SK-N-DZ (cell line): ENCODE data around the gene TGM4. TPM values are rescaled to one million over a fixed set of nuclear protein-coding genes. Genes with fewer than 3 reads are reported as not detected.
"Not testable (repeated sequence)": the region's sequence is repeated elsewhere in the genome, so short reads cannot be mapped to it uniquely, and the experiment has no call there.

Experiments used
- DNase-seq: peaks from one replicate; pipeline ENCODE4 v3.0.0-alpha.2; 2015; ENCODE audit warnings: low spot score
- polyA plus RNA-seq, 2 experiments: library from polyadenylated mRNA; depleted of rRNA; stranded (reverse); fragments of >200 nt; gene quantifications; 2 replicates each; pipeline ENCODE4 v1.2.3, GENCODE V29; 2014

TGM4 gene
- not detected in 2 replicates for polyA plus RNA-seq (2014; cell fraction: cytosol; rRNA removed)
- not detected in 2 replicates for polyA plus RNA-seq (2014; cell fraction: nucleus; rRNA removed)

DNA sequence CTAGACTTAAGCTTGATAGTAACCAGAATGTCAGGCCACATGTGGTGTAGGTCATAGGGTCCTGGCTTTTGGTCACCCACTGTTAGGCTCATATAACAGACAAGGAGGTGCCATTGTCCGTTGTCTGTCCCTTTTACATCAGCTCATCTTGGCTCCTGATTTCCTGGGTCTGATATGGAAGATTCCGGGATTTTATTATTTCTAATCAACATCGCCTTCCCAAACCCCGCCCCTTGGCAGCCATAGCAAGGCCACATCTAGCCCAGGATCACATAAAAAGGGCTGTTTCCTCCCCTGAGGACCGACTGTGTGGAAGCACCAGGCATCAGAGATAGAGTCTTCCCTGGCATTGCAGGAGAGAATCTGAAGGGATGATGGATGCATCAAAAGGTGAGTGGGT, at the start of gene TGM4:
Gene TGM4 (plus strand): TSS at position 301 of the 400 bp plus-strand sequence. CDS start 71 bp downstream, at position 372.
- DNase-seq, result no peak

DNA sequence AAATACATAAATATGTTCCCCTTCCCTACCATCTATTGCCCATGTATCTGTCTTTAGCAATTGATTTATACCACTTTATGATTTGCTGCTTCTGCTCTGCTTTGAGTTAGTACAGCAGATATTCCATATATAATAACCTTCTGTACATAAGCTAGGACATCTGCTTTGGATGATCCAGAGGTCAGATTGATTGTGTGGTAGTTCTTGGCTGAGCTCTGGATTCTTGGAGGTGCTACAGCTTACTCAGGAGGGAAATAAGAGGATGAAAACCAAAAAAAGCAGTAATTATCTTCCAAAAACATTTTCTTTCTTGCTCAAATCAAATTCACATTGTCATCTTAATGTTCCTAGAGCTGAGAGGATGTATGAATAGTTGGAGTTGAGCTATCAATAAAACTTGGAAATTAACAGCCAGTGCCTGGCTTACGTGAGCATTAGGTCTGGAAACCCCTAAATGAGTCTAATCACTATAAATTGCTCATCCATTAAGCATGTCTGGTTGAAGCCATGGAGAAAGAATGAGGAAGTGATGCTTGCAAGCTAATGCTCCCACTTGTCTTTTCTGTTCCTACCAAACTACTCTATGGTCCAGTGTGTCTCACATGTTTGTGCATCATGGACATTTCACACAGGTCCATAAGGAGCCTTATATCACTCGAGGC, 49.0 kb upstream of the TGM4 start:
- DNase-seq, result peak; percentile 8

- no peak for DNase-seq
Measured at GRCh38 chr3:44827196-44827595, 47.2 kb upstream of the TGM4 start.

DNA sequence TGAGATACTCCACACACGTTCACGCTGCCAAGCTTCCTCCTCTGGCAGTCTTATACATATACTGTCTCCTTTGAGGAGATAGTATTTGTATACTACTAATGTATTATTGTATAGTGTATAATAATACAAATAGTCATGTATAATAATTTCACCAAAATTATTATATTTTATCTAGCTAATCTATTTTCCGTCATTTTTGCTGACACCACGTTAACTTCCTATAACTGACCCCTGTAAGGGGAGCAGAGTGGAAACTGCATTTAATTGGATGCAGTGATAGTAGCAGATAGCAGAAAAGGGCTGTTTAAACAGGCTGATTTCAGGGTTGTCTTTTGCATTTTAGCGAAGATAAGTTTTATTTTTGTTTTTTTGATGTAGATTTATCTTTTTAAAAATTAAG, 43.2 kb upstream of the TGM4 start:
- no peak for DNase-seq

GRCh38 chr3:44832032-44832431, 42.4 kb upstream of the TGM4 start:
- no peak for DNase-seq

GRCh38 chr3:44832965-44833364, 41.4 kb upstream of the TGM4 start:
- DNase-seq, result no peak

- DNase-seq, result no peak
Measured at GRCh38 chr3:44833394-44833793, 41.0 kb upstream of the TGM4 start.

GRCh38 chr3:44835684-44836083, 38.7 kb upstream of the TGM4 start:
- DNase-seq, result no peak

DNA sequence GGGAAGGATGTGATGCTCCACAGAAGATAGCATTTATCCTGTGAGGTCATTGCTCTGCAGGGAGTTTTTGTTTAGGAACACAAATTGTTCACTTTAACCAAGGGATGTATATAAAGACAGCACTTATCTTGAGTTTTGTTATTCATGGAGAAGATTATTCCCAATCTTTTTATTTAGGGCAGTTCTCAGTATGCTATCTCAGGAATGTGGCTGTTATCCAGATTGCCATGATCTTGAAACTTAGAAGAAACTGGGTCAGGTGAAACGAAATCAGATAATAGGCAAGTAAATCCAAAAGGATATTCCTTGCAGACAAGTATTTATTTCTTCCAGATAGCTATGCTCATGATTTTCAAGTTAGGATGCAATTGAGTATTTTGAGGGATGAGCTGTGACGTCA, 32.0 kb upstream of the TGM4 start:
- DNase-seq, result no peak

- no peak for DNase-seq
Measured at GRCh38 chr3:44845528-44846520, 28.6 kb upstream of the TGM4 start.

- no peak for DNase-seq
Measured at GRCh38 chr3:44848634-44849033, 25.8 kb upstream of the TGM4 start.

GRCh38 chr3:44856663-44857062, 17.7 kb upstream of the TGM4 start:
- DNase-seq, result not testable (repeated sequence)

- DNase-seq, result no peak
Measured at GRCh38 chr3:44860117-44860516, 14.3 kb upstream of the TGM4 start.

DNA sequence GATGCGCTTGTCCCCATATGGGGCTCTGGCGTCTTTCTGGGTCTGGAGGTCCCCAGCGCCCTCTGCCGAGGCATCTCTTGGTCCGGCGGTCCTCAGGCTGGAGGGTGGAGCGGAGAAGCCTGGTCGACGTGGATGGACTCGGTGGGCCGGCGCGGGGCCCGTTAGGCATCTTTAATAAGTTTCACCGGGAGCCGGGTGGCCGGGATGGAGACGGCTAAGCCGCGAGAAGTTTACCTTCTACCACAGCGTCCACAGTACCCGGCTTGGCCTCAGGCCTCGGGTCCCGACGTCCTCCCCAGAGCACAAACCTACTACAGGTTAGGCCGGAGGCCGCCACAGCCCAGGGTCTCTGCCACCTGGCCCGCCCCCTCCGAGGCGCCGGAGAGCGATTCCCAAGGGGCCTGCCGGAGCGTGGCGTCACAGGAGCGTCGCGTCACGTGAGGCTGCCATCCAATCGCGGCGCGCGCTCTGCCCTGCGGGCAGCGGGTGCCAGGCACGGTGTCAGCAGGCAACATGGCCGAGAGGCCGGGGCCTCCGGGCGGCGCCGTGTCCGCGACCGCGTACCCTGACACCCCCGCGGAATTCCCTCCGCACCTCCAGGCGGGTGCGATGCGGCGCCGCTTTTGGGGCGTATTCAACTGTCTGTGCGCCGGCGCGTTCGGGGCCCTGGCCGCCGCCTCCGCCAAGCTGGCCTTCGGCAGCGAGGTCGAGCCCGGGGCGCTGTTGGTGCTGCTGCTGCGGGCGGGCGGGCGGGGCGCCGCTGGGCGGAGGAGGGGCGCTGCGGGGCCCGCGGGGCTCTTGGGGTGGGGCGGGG, 12.8 kb upstream of the TGM4 start, which contains the start of gene TMEM42:
Gene TMEM42 (plus strand): TSS at position 501 of the 814 bp plus-strand sequence. CDS start 13 bp downstream, at position 514.
- peak; percentile 76 for DNase-seq

GRCh38 chr3:44862226-44862637, 12.2 kb upstream of the TGM4 start:
- DNase-seq, result no peak

GRCh38 chr3:44865272-44866035, 9.0 kb upstream of the TGM4 start:
- DNase-seq, result no peak

- DNase-seq, result no peak
Measured at GRCh38 chr3:44867421-44868111, 6.8 kb upstream of the TGM4 start.

DNA sequence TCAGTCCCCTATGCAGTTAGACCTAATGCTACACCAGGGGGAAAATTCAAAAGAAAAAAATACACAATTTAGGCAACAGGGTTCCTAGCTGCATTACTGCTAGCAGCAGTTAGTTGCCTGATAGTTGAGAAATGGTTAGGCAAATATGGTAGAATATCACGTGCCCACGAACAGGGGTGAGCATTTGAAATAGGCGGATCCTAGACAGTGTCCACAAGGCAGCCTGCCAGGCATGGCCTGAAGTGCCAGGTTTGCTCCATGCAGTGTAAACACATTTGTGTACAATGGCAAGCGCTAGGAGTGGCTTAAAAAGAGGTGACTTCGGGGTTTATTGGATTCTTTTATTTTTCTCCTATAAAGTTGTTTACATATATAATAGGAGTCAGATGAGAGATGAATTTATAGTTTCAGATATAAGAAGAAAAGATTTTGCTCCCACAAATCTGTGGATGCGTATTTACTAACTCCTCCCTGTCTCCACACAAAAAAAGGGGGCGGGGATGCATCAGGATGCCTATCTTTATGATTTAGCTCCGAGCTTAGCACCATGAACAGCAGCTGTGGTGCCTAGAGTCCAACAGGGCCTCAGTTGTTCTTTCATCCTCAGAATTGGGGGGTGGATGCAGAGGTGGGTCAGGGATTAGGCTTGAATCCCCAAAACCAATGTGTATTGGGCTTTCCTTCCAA, 3.9 kb upstream of the TGM4 start:
- no peak for DNase-seq

GRCh38 chr3:44875596-44875995, 1.2 kb downstream of the TGM4 start:
- no peak for DNase-seq

DNA sequence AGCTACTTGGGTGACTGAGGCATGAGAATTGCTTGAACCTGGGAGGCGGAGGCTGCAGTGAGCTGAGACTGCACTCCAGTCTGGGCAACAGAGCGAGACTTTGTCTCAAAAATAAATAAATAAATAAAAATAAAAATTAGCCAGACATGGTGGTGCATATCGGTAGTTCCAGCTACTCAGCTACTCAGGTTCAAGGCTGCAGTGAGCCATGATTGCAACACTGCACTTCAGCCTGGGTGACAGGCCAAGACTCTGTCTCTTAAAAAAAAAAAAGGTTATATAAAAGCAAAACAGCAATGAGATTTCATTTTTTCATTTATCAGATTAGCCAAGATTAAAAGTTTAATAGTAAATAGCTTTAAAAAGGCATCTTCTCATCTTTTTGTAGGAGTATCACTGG, 2.9 kb downstream of the TGM4 start:
- DNase-seq, result no peak
